ENCODE results near the gene IL1RAPL1. TPM values are rescaled to one million over a fixed set of nuclear protein-coding genes. Genes with fewer than 3 reads are reported as not detected.
"Not testable (repeated sequence)": the region's sequence is repeated elsewhere in the genome, so short reads cannot be mapped to it uniquely, and the experiment has no call there.

The IL1RAPL1 gene
- polyA plus RNA-seq, 1 donor from 2014 or later, result not detected

- H3K4me3 ChIP-seq (ENCODE audit: low read length), result no peak overlapping the region
- no peaks in the 10 kb centered on the region for H3K27me3 ChIP-seq (ENCODE audit: insufficient read depth, low read depth, low read length)
Observed at GRCh38 chrX:29113221-29113620, 526.0 kb downstream of the IL1RAPL1 start.

GRCh38 chrX:29122817-29123216, 535.6 kb downstream of the IL1RAPL1 start:
- H2AFZ ChIP-seq (ENCODE audit: low read depth, low read length); H3K4me2 ChIP-seq (ENCODE audit: low read length); H4K20me1 ChIP-seq (ENCODE audit: insufficient read depth); H3F3A ChIP-seq (ENCODE audit: insufficient read depth, low read length, poor library complexity, severe bottlenecking); H3K9me2 ChIP-seq (ENCODE audit: insufficient read depth, low read length); H3K27me3 ChIP-seq (ENCODE audit: insufficient read depth, low read depth, low read length); H3K79me2 ChIP-seq (replicated peaks; ENCODE audit: insufficient read depth, low read length); H3K27ac ChIP-seq (ENCODE audit: low read length); H3K4me3 ChIP-seq (ENCODE audit: low read length); H3K36me3 ChIP-seq (ENCODE audit: insufficient read depth, low read length); H3K9me3 ChIP-seq (ENCODE audit: low read length); H3K9ac ChIP-seq (ENCODE audit: low read length): not testable (repeated sequence)

More at GRCh38 chrX:29113221-29113620, 526.0 kb downstream of the IL1RAPL1 start:
- Histone ChIP-seq H3K9me2 (ENCODE audit: insufficient read depth, low read length) (no peaks in the 10 kb centered on the region), H3K9me3 (ENCODE audit: low read length) (no peaks in the 10 kb centered on the region), H3K27ac (ENCODE audit: low read length) (no peak overlapping the region), H3K4me2 (ENCODE audit: low read length) (no peak overlapping the region), H3K9ac (ENCODE audit: low read length) (no peak overlapping the region), H3K36me3 (ENCODE audit: insufficient read depth, low read length) (no peaks in the 10 kb centered on the region), H3F3A (ENCODE audit: insufficient read depth, low read length, poor library complexity, severe bottlenecking) (no peaks in the 10 kb centered on the region), H2AFZ (ENCODE audit: low read depth, low read length) (no peak overlapping the region), H3K79me2 (replicated peaks; ENCODE audit: insufficient read depth, low read length) (no peaks in the 10 kb centered on the region), H4K20me1 (ENCODE audit: insufficient read depth) (no peaks in the 10 kb centered on the region)
- no peak for TF ChIP-seq SMC3 (conservative IDR thresholded peaks at IDR 0.05; ENCODE audit: poor library complexity)
- TF ChIP-seq EP300 (conservative IDR thresholded peaks at IDR 0.05; ENCODE audit: poor library complexity, severe bottlenecking), result no peak
- no peak for TF ChIP-seq TAF1 (IDR thresholded peaks at IDR 0.05; ENCODE audit: low read depth)
- TF ChIP-seq EZH2 (IDR thresholded peaks at IDR 0.05; ENCODE audit: borderline replicate concordance, insufficient read depth, low read length, poor library complexity, severe bottlenecking), result no peak
- TF ChIP-seq POLR2AphosphoS5 (IDR thresholded peaks at IDR 0.05), result no peak
- TF ChIP-seq REST (IDR thresholded peaks at IDR 0.05; ENCODE audit: borderline replicate concordance), result no peak
- no peak for TF ChIP-seq CTCF (IDR thresholded peaks at IDR 0.05; ENCODE audit: poor library complexity, severe bottlenecking)
- TF ChIP-seq MXI1 (conservative IDR thresholded peaks at IDR 0.05; ENCODE audit: poor library complexity, severe bottlenecking), result no peak

GRCh38 chrX:29130905-29131304, 543.7 kb downstream of the IL1RAPL1 start:
- Histone ChIP-seq H3K9me3 (ENCODE audit: low read length) (no peaks in the 10 kb centered on the region), H3K79me2 (replicated peaks; ENCODE audit: insufficient read depth, low read length) (no peaks in the 10 kb centered on the region), H4K20me1 (ENCODE audit: insufficient read depth) (no peaks in the 10 kb centered on the region), H3K27ac (ENCODE audit: low read length) (no peak overlapping the region), H3K4me3 (ENCODE audit: low read length) (no peak overlapping the region), H3K36me3 (ENCODE audit: insufficient read depth, low read length) (no peaks in the 10 kb centered on the region), H3K9me2 (ENCODE audit: insufficient read depth, low read length) (no peaks in the 10 kb centered on the region), H2AFZ (ENCODE audit: low read depth, low read length) (no peak overlapping the region), H3K9ac (ENCODE audit: low read length) (no peak overlapping the region), H3F3A (ENCODE audit: insufficient read depth, low read length, poor library complexity, severe bottlenecking) (no peaks in the 10 kb centered on the region), H3K27me3 (ENCODE audit: insufficient read depth, low read depth, low read length) (no peaks in the 10 kb centered on the region), H3K4me2 (ENCODE audit: low read length) (no peak overlapping the region)
- no peak for TF ChIP-seq CTCF (IDR thresholded peaks at IDR 0.05; ENCODE audit: poor library complexity, severe bottlenecking)
- no peak for TF ChIP-seq EP300 (conservative IDR thresholded peaks at IDR 0.05; ENCODE audit: poor library complexity, severe bottlenecking)
- no peak for TF ChIP-seq RAD21 (conservative IDR thresholded peaks at IDR 0.05)
- TF ChIP-seq MXI1 (conservative IDR thresholded peaks at IDR 0.05; ENCODE audit: poor library complexity, severe bottlenecking), result no peak
- TF ChIP-seq TAF1 (IDR thresholded peaks at IDR 0.05; ENCODE audit: low read depth), result no peak
